Ishikawa (cell line): ENCODE results near the gene NOL4L.

Experiments
- CREB1 ChIP-seq: IDR thresholded peaks from 2 replicates; pipeline ENCODE4 v1.6.1; 2012; ENCODE audit warnings: low read depth
- EP300 ChIP-seq: IDR thresholded peaks from 2 replicates; pipeline ENCODE4 v1.6.1; 2012; ENCODE audit warnings: borderline replicate concordance
- RAD21 ChIP-seq: IDR thresholded peaks from 2 replicates; pipeline ENCODE4 v1.6.1; 2012; ENCODE audit warnings: low read depth
- TAF1 ChIP-seq: IDR thresholded peaks from 2 replicates; pipeline ENCODE4 v1.6.1; 2012; ENCODE audit warnings: low read depth, mild to moderate bottlenecking
- TEAD4 ChIP-seq: IDR thresholded peaks from 2 replicates; pipeline ENCODE4 v1.6.1; 2012
- YY1 ChIP-seq: IDR thresholded peaks from 2 replicates; pipeline ENCODE4 v1.6.1; 2012; ENCODE audit warnings: low read depth
- ZBTB7A ChIP-seq: IDR thresholded peaks from 2 replicates; pipeline ENCODE4 v1.6.1; 2012; ENCODE audit warnings: low read depth
- TF ChIP-seq, protein P1 (sequence below): IDR thresholded peaks from 2 replicates; pipeline ENCODE4 v1.6.1; 2012; ENCODE audit warnings: low read depth, mild to moderate bottlenecking
- TF ChIP-seq, protein P2 (sequence below): IDR thresholded peaks from 2 replicates; pipeline ENCODE4 v1.6.1; 2012

DNA sequence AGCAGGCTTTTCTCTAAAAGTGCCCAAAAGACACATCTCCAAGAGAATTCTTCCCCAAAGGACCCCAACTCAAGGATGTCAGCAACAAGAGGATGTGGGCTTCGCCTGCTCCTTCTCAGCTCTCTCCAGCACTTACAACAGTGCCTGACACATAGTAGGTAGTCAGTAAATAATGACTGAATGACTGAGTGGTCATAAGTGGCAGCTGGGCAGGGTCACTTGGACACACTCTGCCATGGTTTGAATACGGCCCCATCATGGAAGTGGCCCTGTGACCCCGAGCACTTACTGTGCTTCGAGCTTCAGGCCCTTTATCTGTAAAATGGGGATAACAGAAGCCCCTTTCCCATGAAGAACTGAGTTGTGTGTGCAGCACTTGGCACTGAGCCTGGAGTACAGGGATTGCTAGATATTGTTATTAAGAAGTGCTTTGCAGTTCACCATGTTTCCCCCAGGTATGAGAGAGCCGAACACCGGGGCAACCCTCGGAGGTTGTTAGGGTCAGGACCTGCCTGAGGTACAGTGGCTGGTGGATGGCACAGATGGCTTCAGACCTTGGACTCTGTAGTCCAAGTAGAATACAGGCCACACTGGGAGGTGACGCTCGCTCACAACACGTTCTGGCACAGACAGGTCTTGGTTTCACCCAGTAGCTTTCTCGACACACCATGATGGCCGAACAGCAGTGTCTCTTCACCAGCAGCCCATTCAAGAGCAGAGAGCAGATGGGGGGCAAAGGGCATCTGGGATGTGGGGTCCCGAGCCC lies 56.0 kb downstream of the NOL4L start:
- TF ChIP-seq YY1 (no peak), RAD21 (no peak), EP300 (no peak), TAF1 (no peak), CREB1 (no peak), ZBTB7A (no peak), TEAD4 (no peak)
- TF ChIP-seq, protein P1, sequence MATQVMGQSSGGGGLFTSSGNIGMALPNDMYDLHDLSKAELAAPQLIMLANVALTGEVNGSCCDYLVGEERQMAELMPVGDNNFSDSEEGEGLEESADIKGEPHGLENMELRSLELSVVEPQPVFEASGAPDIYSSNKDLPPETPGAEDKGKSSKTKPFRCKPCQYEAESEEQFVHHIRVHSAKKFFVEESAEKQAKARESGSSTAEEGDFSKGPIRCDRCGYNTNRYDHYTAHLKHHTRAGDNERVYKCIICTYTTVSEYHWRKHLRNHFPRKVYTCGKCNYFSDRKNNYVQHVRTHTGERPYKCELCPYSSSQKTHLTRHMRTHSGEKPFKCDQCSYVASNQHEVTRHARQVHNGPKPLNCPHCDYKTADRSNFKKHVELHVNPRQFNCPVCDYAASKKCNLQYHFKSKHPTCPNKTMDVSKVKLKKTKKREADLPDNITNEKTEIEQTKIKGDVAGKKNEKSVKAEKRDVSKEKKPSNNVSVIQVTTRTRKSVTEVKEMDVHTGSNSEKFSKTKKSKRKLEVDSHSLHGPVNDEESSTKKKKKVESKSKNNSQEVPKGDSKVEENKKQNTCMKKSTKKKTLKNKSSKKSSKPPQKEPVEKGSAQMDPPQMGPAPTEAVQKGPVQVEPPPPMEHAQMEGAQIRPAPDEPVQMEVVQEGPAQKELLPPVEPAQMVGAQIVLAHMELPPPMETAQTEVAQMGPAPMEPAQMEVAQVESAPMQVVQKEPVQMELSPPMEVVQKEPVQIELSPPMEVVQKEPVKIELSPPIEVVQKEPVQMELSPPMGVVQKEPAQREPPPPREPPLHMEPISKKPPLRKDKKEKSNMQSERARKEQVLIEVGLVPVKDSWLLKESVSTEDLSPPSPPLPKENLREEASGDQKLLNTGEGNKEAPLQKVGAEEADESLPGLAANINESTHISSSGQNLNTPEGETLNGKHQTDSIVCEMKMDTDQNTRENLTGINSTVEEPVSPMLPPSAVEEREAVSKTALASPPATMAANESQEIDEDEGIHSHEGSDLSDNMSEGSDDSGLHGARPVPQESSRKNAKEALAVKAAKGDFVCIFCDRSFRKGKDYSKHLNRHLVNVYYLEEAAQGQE = no peak
- TF ChIP-seq, protein P2, sequence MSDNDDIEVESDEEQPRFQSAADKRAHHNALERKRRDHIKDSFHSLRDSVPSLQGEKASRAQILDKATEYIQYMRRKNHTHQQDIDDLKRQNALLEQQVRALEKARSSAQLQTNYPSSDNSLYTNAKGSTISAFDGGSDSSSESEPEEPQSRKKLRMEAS = no peak
